GM21381 (cell line): ENCODE results near the gene VANGL1.

Source experiments
- ATAC-seq: cut with Tn5 transposase; IDR thresholded peaks from one replicate; pipeline ENCODE4 v1.9.1; 2021; ENCODE audit warnings: mild to moderate bottlenecking, moderate library complexity; ENCODE audit not compliant: unreplicated experiment

The VANGL1 gene

DNA sequence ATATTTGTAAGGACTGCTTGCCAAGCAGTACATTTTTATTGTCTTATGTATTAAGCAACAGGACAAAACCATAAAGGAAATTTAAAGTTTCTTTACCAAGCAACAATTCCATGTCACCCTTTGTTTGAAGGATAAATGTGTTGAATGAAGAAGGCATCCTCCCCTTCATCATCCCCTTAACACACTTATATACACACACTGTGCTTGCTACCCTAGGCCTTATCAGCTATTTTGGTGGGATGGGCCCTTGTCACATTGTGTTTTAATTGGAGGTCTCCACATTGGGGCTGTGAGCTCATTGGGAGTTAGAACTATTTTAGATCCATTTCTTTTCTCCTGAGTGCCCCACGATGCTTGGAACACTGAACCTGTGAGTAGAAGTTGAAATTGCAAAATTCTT lies 1.9 kb downstream of the VANGL1 start:
- ATAC-seq = no peak

DNA sequence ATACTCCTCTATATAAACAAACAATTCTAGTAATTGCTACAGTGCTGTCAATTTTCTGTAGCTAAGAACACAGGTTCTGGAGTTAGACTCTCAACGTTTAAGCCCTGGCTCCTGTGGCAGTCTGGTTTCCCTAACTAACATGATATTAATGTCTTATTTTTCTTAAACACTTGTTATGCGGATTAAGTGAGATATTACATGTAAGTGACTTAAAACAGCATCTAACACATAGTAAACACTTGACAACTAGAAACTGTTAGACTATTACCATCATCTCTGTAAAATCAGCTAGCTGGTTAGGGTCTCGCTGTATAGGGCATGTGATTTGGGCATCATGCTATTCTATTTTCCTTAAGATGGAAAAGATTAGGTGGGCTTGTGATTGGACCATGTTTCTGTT lies 2.3 kb downstream of the VANGL1 start:
- no peak for ATAC-seq

DNA sequence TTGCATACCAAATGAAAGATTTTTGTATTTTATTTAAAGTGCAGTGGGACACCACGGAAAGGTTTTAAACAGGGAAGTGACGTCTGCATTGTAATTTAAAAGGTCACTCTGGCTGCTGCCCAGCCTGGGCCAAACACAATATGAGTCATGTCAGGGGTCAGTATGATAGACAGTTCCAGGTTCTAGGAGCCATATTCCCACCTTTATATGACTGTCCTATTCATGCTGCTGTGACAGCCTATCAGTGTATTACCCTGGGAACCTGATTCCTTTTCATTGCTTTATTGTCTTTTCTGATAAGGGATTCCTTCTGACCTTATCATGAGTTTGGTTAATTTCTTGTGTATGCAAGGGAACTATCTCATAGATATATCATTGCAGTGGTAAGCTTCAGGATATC lies 5.3 kb downstream of the VANGL1 start:
- no peak for ATAC-seq

DNA sequence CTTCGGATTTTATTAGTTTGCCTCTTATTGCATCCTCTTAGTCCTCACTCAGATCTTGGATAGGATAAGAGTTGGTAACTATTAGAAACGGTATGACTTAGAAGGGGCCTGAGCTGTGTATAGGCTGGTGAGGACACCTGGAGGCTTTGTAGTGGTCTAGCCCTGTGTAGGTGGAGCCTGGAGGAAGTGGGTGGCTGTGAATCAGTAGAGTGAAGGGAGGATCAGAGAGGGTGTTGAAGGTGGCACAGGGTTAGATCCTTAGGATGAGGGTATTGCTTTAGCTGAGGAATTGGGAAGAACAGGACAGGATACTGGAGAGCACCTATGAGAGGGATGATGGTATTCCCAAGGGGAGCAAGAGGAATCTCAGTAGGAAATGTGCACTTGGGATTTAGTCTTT lies 5.7 kb downstream of the VANGL1 start:
- no peak for ATAC-seq

DNA sequence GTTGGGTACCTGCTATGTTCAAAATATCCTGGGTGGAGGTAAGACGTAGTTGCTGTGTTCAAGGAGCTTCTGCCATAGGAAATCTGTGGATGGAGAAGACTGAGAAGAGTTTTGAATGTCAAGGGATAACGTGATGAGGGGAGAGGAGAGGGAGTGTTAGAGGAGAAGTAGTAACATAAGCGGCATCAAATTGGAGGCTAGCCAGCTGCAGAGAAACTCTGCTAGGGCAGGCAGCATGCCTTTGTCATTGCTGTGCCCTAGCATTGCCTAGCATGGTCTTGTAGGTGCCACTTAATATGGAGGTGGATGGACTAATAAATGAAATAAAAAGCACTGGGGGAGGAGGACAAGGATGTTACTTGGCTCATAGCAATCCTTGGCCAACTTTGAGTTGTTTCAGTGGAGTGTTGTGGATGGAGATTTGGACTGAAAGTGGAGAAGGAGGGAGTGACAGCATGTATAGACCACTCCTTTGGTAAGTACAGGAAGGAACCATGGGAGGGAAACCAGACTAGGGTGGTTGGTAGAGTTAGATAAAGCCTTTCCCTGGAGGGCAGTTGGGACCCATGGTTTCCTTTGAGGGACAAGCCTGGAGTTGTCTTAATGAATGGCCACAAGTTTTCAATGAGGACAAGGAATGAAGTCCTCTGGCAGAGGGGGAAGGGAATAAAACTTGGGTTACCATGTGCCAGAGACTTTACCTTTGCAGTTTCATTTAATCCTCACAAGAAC lies 6.3 kb downstream of the VANGL1 start:
- no peak for ATAC-seq

DNA sequence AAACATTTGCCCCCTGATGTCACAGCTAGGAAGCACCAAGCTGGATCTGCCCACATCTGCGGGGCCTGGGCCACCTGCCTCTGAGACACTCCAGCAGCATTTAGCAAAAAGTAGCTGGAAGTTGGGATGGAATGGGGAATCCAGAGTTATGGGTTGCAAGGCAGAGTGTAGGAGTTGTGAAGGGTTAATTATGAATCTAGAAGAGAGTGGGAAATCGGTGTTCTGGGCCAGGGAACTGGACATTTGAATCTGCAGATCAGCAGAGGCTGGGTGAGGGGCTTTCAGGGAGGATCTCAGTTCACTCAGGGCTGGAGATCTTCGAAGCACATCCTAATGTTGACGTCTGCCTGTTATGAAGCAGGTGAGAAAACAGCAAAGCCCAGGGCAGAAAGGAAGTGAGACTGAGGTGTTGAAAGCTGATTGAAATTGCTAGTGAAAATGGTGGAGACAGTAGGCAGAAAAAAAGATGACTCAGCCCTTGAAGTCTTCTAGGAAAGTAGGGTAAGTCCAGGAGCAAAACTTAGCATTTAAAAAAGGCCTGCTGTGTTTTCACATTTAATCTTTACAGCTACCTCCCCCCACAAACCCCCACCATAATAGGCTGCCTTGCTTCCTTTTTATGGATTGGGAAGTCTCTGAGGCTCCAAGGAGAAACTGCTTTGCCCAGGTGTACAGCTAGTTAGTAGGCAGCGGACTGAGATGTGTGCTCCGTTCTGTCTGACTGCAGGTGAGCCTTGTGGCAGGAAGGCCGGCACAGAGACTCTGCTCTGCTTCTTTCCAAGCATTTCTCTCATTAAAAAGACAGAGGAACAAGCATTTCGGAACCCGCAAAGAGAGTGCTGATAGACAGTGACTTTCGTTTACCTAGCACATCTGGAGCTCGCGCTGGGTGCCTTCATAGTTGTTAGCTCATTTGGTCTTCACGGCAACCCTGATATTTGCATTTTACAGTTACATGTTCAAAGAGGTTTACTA lies 7.2 kb downstream of the VANGL1 start:
- ATAC-seq = peak; percentile 92

DNA sequence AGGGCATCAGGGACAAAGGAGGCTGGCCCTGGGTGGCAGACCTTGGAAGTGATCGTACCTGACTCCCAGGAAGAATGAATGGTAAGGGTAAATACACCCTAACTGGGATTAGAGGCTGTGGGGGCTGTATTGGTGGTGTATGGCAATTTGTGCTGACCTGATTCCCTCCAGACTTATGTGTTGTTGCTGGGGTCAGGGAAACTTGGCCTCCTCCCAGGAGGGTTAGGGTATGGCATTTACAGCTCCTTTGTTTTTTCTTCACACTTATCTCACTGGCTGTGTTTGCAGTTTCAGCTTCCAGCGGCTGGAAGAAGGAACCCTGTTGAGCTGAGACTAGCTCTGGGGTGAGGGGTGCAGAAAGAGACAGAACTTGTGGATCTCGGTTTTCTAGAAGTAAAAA lies 8.2 kb downstream of the VANGL1 start:
- ATAC-seq = no peak

DNA sequence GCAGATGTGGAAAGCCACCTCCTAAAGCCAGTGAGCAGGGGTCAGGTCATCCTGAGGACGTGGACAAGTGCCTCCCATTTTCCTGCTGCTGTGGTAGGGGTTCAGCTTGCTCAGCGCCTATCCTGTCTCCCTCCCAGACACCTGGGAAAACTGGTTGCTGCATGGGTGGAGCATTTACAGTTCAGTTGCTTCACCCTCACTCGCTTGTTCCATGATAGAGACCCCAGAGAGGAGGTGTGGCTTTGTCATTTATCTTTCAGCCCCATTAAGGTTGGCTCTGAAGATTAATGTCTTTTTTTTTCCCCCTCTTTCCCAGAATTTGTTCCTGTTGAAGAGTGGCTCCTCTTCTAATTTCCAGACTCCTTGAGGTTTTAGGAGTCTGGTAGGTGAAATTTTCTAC lies 9.2 kb downstream of the VANGL1 start:
- no peak for ATAC-seq

DNA sequence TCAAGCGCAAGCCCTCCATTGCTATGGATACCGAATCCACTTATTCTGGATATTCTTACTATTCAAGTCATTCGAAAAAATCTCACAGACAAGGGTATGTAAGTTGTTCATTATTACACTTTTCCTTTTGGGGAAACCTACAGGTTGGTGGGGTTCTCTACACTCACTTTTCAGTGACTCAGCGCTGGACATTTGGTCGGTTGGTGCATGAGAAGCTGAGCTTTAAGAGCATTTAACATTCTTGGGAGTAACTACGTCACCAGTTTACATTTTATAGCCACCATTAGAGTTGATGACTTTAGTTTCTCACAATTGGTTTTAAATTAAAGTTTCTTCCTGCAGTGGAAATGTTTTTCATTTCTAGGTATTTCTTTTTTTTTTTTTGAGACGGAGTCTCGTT lies 9.6 kb downstream of the VANGL1 start:
- ATAC-seq = no peak

DNA sequence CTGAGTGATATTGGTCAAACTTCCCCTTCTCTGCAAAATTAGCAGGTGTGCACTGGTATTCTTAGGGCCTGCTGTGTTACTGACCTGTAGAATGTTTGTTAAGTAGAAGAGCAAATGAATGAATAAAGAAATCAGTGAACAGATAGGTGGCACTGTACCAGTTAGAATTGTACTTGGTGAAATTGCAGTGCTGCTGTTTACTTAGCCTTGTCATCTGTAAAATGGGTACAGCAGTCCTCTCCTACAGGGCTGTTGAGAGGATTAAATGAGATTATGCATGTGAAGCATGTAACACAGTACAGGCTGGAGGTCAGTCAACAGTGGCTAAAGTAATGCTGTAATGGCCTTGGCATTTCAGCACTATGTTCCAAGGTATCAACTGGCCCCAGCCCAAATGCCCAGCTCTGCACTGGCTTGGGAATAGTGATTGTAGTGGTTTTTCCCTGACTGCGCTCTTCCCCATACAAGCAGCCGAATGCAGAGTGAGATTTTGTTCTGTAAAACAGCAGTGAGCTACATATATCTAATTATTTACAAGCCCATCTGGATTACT lies 10.5 kb downstream of the VANGL1 start:
- no peak for ATAC-seq

DNA sequence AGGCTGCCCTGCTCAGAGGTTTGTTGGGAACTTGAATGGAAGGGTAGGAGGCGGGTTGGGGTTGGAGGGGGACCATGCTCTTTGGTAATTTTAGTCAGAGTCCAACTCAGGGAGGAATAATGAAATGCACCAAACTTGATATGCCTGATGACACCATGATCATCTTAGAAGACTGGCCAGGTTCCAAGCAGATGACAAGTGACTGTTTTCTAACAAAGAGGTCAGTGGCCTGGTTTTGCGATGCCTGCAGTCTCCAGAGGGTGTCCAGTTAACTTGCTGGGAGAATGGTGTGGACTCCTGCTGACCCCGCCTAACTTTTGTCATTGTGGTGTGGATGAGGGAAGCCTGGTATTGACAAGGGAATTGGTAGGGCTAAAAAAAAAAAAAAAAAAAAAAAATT lies 12.4 kb downstream of the VANGL1 start:
- ATAC-seq = no peak

DNA sequence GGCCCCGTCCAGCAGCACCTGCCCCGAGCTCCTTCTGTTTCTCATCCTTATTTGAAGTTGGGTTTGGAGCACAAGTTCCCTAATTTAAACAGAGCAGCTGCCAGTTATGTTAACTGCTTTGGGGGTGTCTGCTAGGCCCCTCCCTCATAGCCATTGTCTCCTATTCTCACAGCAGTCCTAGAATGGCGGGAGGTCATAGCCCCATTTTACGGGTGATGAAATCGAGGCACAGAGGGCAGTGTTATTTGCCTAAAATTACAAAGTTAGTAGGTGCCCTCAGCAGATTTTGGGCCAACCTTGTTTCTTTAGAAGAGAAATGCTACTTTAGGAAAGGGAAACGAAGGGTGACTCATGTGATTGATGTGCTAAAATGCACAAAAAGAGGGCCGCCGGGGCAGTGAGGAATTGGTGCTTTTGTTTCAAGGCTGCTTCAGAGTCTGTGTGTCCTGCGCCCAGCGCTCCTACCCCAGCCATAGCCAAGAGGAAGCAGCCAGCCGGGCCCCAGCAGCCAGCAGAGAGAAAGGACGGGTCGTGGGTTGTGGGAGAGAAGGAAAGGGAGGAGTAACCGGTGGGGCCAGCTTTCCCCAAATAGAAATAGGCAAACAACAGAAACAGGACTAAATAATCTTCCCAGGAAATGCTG lies 13.0 kb downstream of the VANGL1 start:
- ATAC-seq = no peak

DNA sequence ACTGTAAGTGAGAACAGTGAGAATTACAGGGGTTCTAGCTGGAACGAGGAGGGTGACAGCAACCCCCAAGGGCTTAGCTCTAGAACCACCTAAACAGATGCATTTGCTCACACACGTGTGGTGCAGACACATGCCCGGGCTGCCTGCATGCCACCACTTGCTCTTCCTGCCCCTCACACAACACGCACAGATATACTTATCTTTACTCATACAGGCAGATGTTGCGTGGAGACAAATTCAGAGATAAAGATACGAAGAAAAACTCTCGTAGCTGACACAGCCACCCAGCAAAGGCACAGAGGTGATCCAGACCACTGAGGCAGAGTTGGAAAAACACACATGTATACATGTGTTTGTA lies 13.5 kb downstream of the VANGL1 start:
- no peak for ATAC-seq

DNA sequence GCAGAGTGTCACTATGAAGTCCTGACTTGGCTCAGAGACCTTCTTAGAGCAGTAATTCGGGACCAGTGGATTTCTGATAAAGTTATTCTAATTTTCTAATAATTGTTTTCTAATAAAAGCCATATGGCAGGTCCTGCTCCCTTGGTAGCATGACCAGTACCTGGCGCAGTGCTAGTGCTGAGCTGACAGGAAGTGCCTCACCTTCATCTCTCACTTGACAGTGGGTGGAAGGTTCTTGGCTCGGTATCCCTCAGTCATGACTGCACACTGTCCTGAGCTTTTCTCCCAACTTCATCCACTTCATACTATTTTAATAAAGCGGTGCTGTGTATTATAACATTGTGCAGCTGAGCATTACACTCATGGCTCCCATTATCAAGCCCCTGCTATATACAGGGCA lies 14.1 kb downstream of the VANGL1 start:
- ATAC-seq = no peak

DNA sequence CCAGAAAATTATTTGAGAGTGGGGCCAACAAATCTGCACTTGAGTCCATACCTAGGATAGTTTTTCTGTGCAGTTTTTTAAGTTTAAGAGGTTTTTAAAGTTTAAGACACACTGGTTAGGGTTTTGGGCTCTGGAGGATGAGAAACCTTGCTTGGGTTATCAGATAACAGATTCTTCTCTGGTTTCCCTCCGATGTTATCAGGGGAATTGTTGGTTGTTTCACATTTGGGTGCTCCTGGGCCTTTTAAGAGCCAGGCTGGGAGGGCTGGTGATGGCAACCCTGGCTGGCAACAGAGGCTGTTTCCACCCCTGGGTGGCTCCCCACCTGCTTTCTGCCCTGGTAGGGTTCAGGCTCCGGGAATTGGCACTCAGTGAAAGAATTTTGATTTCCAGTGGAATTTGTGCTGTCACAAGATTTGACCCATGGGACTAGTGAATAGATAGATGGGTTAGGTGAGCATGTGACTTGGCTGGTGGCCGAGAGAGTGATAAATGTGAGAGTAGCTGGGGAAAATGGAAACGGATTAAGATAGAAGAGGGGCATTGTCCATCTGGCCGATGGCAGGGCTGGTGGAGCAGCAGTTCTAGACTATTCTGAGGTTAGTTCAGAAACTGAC lies 14.8 kb downstream of the VANGL1 start:
- ATAC-seq = no peak

DNA sequence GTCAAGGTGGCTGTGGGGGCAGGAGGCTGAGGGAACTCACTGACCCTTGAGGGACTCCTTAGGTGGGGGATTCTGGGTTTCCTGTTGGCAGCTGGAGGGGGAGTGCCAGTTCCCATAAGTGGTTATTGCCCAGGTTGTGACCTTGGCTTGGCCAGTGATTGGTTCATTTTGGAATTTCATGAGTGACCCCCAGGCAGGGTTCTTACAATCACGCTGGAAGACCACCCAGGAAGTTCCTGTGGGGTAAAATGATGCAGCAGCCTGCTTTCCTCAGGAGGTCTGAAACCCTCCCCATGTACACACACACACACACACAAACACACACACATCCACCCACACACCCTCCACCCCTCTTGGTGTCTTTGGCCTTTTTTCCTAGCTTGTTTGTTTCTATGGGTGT lies 16.9 kb downstream of the VANGL1 start:
- ATAC-seq = no peak

DNA sequence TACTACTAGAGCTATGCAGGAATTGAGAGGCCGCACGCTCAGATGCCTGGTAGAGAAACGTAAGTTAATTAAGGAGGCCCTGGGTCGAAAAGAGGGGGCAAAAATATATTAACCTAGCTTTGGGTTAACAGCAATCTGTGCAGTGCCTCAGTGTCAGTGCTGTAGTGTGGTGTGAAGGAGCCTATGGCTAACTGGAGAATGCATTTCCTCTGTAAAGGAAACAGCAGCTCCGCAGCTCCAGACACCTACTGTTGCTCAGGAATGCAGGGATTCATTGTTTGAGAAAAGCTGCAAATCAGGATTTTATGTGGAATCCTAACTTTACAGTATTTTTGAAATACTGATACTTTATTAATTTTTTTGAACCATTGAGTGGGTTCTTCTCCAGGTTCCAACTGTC lies 18.4 kb downstream of the VANGL1 start:
- no peak for ATAC-seq

DNA sequence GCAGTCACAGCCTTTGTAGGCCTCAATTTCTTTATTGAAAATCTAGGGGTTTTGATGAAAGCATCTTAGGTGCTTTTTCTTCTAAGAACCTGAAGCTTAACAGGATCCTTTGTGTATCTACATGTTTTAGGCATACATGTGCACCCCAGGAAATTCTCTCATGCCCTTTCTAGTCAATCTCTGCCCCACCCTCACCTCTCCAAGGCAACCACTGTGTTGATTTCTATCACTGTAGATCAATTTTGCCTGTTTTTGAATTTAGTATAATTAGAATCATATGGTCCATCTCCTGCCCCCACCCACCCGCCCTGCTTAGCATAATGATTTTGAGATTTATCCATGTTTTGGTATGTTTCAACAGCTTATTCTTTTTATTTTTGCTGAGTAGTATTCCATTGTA lies 19.4 kb downstream of the VANGL1 start:
- no peak for ATAC-seq

DNA sequence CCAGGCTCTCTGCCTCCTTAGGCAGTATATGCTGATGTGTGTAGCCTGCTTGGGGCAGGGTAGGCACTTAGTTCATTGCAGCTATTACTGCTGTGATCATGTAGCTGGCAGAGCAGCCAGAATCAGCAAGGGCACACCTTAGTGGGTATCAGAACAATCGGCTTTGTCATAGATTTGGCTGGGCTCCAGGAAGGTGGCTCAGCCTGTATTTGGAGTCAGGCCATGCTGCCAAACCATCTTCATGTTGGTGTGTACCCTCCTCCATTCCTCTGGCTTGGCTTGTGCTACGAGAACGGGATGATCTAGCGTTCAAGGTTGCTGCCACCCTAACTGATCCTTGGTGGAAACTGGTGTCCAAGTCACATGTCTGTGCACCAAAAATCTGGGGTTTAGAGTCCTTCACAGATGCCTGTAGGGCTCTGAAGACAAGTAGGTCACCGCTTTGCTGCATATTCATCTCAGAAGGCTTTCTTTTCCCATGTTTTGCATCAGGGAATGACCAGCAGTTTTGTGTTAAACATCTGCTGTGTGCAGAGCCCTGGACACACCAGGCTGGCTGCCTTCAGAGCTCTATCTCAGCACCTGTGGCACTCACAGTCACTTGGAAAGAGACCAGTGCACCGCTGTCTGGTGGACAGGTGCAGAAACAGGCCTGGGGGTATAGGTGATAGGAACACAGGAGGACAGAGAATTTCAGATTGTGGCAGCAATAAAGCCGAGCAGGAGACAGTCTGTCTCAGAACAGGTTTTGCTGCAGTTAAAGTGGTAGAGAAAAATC lies 23.7 kb downstream of the VANGL1 start:
- no peak for ATAC-seq

DNA sequence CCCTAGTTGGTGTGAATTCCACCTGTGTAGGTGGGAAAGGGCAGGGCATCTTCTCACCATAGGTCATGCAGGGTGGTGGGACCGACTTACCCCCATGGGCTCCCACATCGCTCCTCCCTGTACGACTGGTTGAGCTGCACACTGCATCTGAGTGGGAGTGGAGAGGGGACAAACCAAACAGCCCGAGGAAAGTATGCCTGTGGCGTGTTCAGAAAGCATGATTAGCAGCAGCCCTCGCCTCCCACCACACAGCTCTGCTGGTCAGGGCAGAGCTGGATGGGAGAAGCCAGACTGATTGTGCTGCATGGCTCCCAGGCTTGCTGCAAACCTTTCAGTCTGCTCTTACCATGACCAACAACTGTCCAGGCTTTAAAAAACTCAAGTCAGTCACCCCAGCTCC lies 24.4 kb downstream of the VANGL1 start:
- no peak for ATAC-seq
